Endothelial cell of umbilical vein (primary cell): ENCODE measurements around the gene KRT77. TPM values are rescaled to one million over a fixed set of nuclear protein-coding genes. Genes with fewer than 3 reads are reported as not detected.

Source experiments
- BruUV-seq: library from RNA; stranded (reverse); fragments of 400-500 nt; replicated peaks from 2 replicates; lab custom pipeline; 2021; lab: Mats Ljungman, UMichigan
- CTCF ChIA-PET: fragments of 300-600, 350-600 bp; sonication (Branson Sonifier 250); formaldehyde crosslinking; loops from one replicate; lab custom pipeline; 2021; ENCODE audit warnings: antibody characterized with exemption, inconsistent platforms; lab: Charles Lee
- POLR2A ChIA-PET: fragments of 300-600, 350-600 bp; sonication (Branson Sonifier 250); formaldehyde crosslinking; loops from one replicate; lab custom pipeline; 2021; ENCODE audit warnings: antibody characterized with exemption, inconsistent platforms; lab: Charles Lee
- DNase-seq: peaks from one replicate; pipeline ENCODE4 v3.0.0-alpha.2; 2011; ENCODE audit warnings: low read depth, low spot score
- FAIRE-seq: peaks from 2 replicates; lab custom pipeline; 2011; peaks lifted over from hg19 to GRCh38; lab: Jason Lieb, UNC
- H2AFZ ChIP-seq: 2 replicates; pipeline ENCODE4 v1.6.0; 2012; ENCODE audit warnings: low read depth, low read length, control low read depth, inconsistent platforms
- H3K27ac ChIP-seq: 2 replicates; pipeline ENCODE4 v1.5.1; 2011; ENCODE audit warnings: low read depth, mild to moderate bottlenecking, control low read depth, low read length, moderate library complexity; ENCODE audit not compliant: insufficient read depth
- H3K27me3 ChIP-seq, 2 experiments: 2 replicates each; pipeline versions ENCODE4 v1.6.0 to v1.6.1; 2011; ENCODE audit warnings: low read length in 2 of 2, mixed read lengths in 1 of 2; ENCODE audit not compliant: control insufficient read depth in 2 of 2, insufficient read depth in 2 of 2
- H3K36me3 ChIP-seq, 2 experiments: 2 replicates in 1 of 2; 3 replicates in 1 of 2; pipeline ENCODE4 v1.5.1; 2011; ENCODE audit warnings: low read length in 2 of 2, mild to moderate bottlenecking in 1 of 2, moderate library complexity in 1 of 2; ENCODE audit not compliant: control insufficient read depth in 2 of 2, insufficient read depth in 2 of 2; ENCODE audit errors: extremely low read depth in 1 of 2
- H3K4me1 ChIP-seq: 3 replicates; pipeline ENCODE4 v1.5.1; 2011; ENCODE audit warnings: mild to moderate bottlenecking, low read length; ENCODE audit not compliant: control insufficient read depth, insufficient read depth; ENCODE audit errors: extremely low read depth
- H3K4me2 ChIP-seq: 2 replicates; pipeline ENCODE4 v1.6.1; 2011; ENCODE audit warnings: low read length, control low read depth, mixed read lengths; ENCODE audit not compliant: insufficient read depth
- H3K4me3 ChIP-seq, 3 experiments: fragments of 200-600 bp in 1 of 3; sonication (generic), shearing (Covaris generic) in 1 of 3; replicated peaks in 1 of 3; 2 replicates each; pipeline ENCODE4 v1.5.1; 2011 to 2016; ENCODE audit warnings: control low read depth in 3 of 3, low read length in 3 of 3, mild to moderate bottlenecking in 2 of 3, inconsistent platforms in 1 of 3, low read depth in 1 of 3, moderate library complexity in 1 of 3; ENCODE audit not compliant: insufficient read depth in 1 of 3
- H3K79me2 ChIP-seq: 2 replicates; pipeline ENCODE4 v1.6.0; 2012; ENCODE audit warnings: low read length, inconsistent platforms; ENCODE audit not compliant: control insufficient read depth, insufficient read depth
- H3K9ac ChIP-seq: replicated peaks from 2 replicates; pipeline ENCODE3; 2011; ENCODE audit warnings: low read length, control low read depth; ENCODE audit not compliant: insufficient read depth; ENCODE audit errors: extremely low read depth
- H3K9me1 ChIP-seq: replicated peaks from 3 replicates; pipeline ENCODE4 v1.6.0; 2011; ENCODE audit warnings: mild to moderate bottlenecking, low read length; ENCODE audit not compliant: control insufficient read depth, insufficient read depth; ENCODE audit errors: extremely low read depth
- H3K9me3 ChIP-seq: replicated peaks from 2 replicates; pipeline ENCODE4 v1.5.1; 2012; ENCODE audit warnings: low read length, inconsistent platforms; ENCODE audit not compliant: control insufficient read depth, insufficient read depth
- H4K20me1 ChIP-seq: replicated peaks from 2 replicates; pipeline ENCODE3; 2011; ENCODE audit warnings: mild to moderate bottlenecking, low read length; ENCODE audit not compliant: control insufficient read depth, insufficient read depth; ENCODE audit errors: extremely low read depth
- CTCF ChIP-seq, 2 donors: IDR thresholded peaks; 1 replicate in 1 of 2; 2 replicates in 1 of 2; pipeline ENCODE4 v1.5.1; 2011; ENCODE audit warnings: low read length in 2 of 2, mild to moderate bottlenecking in 2 of 2, moderate library complexity in 2 of 2, control low read depth in 1 of 2, inconsistent platforms in 1 of 2, low read depth in 1 of 2; ENCODE audit not compliant: insufficient read depth in 1 of 2; ENCODE audit errors: extremely low read depth in 1 of 2
- EZH2 ChIP-seq: IDR thresholded peaks from 2 replicates; pipeline ENCODE4 v1.6.1; 2012; ENCODE audit warnings: borderline replicate concordance, low read depth, mild to moderate bottlenecking, moderate library complexity, low read length, inconsistent platforms; ENCODE audit not compliant: severe bottlenecking
- FOS ChIP-seq: IDR thresholded peaks from 2 replicates; pipeline ENCODE4 v1.6.1; 2011; ENCODE audit warnings: mild to moderate bottlenecking, low read length, moderate library complexity, borderline replicate concordance; ENCODE audit not compliant: insufficient read depth
- GATA2 ChIP-seq: IDR thresholded peaks from 2 replicates; pipeline ENCODE4 v1.7.0; 2011; ENCODE audit warnings: low read depth, mild to moderate bottlenecking, moderate library complexity, mixed read lengths, low read length; ENCODE audit not compliant: insufficient read length, insufficient read depth
- JUN ChIP-seq: IDR thresholded peaks from 2 replicates; pipeline ENCODE4 v1.6.1; 2011; ENCODE audit warnings: borderline replicate concordance, low read depth; ENCODE audit not compliant: insufficient read length, insufficient read depth
- MYC ChIP-seq: IDR thresholded peaks from one replicate; pipeline ENCODE4 v1.6.1; 2011; ENCODE audit warnings: mild to moderate bottlenecking, low read depth, low read length
- POLR2A ChIP-seq: IDR thresholded peaks from 2 replicates; pipeline ENCODE4 v1.6.1; 2012; ENCODE audit warnings: low read depth, mild to moderate bottlenecking, control low read depth, low read length
- POLR2AphosphoS5 ChIP-seq: IDR thresholded peaks from 2 replicates; pipeline ENCODE4 v1.6.1; 2012; ENCODE audit warnings: low read depth, mild to moderate bottlenecking, control low read depth, low read length, moderate library complexity; ENCODE audit not compliant: insufficient read depth
- dilution Hi-C: fragments of 300-500 bp; cut with MboI; formaldehyde crosslinking; loops from one replicate; pipeline ENCODE4 v1.15.0; 2019; ENCODE audit warnings: low sequenced_read_pairs; ENCODE audit not compliant: extremely low pct_ligation_motif_present
- intact Hi-C: fragments of 100-400 bp; cut with micrococcal nuclease; formaldehyde crosslinking; loops from one replicate; pipeline ENCODE4 v1.10.0; 2022
- polyA plus RNA-seq, 4 experiments: library from polyadenylated mRNA; depleted of rRNA in 3 of 4; stranded (reverse) in 3 of 4; unstranded in 1 of 4; fragments of >200 nt; gene quantifications; 2 replicates each; pipeline versions ENCODE4 v1.2.1 to v1.2.3, GENCODE V29; 2011 to 2012; ENCODE audit warnings: missing spikeins in 1 of 4
- total RNA-seq: library from RNA; stranded (reverse); gene quantifications from 2 replicates; pipeline ENCODE4 v1.2.3, GENCODE V29; 2021
- TF ChIP-seq, protein P1 (sequence below): IDR thresholded peaks from 2 replicates; pipeline ENCODE4 v1.6.1; 2011; ENCODE audit not compliant: insufficient read depth, insufficient read length

KRT77 gene
- total and polyA plus RNA-seq, 2 donors (not counting 3 experiments of a cell fraction or from before 2014, with no cell fraction given), result not detected

DNA sequence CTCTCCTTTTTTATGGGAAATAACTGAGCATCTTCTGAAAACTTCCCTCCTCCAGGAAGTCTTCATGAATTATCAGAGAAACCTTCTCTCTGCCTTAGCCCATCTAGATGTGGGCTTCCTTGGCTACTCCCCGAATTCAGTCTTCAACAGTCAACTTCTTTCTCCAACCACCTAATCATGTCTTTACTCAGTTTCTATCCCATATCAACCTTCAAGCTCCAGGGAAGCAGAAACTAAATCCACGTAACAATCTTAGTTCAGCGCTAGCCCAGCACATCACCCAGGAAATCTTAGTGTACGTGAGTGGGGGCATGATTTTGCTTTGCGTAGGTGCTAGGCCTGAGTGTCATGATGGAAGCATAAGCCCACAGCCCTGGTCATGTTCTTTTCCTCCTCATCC, 12.7 kb upstream of the KRT77 start:
- no peaks in the 10 kb centered on the region for H3K9me1 ChIP-seq
- no peak for TF ChIP-seq MYC
- TF ChIP-seq CTCF (IDR thresholded peaks at IDR 0.05; ENCODE audit: extremely low read depth in 1 of 2, insufficient read depth in 1 of 2, low read depth in 1 of 2, low read length in 2 of 2), result no peak
- no peak for TF ChIP-seq GATA2
- TF ChIP-seq EZH2, result no peak
- no peak for TF ChIP-seq FOS
- no peak for TF ChIP-seq JUN
- TF ChIP-seq, protein P1, sequence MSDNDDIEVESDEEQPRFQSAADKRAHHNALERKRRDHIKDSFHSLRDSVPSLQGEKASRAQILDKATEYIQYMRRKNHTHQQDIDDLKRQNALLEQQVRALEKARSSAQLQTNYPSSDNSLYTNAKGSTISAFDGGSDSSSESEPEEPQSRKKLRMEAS, result no peak
- TF ChIP-seq POLR2AphosphoS5, result no peak
- no peak for TF ChIP-seq POLR2A
- intact Hi-C loops, result no loop called here
- no peaks in the 10 kb centered on the region for H4K20me1 ChIP-seq
- peaks cover 24 to 30% of the 10 kb centered on the region in 2 experiments for H3K27me3 ChIP-seq
- DNase-seq, result no peak
- BruUV-seq, result no TSS peak
- no peaks in the 10 kb centered on the region for H3K9me3 ChIP-seq
- dilution Hi-C loops, result no loop called here
- ChIA-PET POLR2A (no interaction called here), CTCF (no interaction called here)
- H3K4me1 ChIP-seq, result no peaks in the 10 kb centered on the region
- no peaks in the 10 kb centered on the region for H3K79me2 ChIP-seq
- H3K9ac ChIP-seq, result no peak overlapping the region
- no peak overlapping the region for H3K4me2 ChIP-seq
- no peak for FAIRE-seq
- no peak overlapping the region for H2AFZ ChIP-seq
- H3K27ac ChIP-seq, result no peak overlapping the region
- no peaks in the 10 kb centered on the region for H3K36me3 ChIP-seq
- no peak overlapping the region for H3K4me3 ChIP-seq
